ENCODE data around the gene ATPAF2. TPM values are rescaled to one million over a fixed set of nuclear protein-coding genes. Genes with fewer than 3 reads are reported as not detected.

The ATPAF2 gene
- total and polyA plus RNA-seq, 7 donors: 10.3 to 28.8 (median 19.7) TPM

DNA sequence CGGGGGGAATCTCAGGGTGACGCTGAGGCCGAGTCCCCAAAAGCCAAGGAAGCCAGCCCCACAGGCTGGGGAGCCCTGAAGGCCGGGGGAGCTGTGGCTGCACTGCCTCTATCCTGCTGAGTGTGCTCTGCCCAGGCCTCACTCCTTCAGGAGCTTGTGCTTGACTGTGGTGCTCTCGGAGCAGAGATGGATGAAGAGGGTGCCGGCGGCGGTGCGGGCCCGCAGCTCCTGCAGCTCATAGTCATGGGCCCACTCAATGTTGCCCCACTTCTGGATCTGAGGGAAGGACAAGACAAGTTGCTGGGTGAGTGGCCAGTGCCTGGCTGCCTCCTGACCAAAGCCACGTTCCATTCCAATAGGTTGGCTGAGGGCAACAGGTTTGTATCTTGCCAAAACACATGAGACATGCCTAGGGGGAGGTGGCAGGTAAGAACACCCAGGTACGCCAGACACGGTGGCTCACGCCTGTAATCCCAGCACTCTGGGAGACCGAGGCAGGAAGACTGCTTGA is 20.5 kb downstream of the ATPAF2 start:
- TF ChIP-seq CTCF (IDR thresholded peaks at IDR 0.05) (no peak), EP300 (IDR thresholded peaks at IDR 0.05) (no peak), POLR2A (IDR thresholded peaks at IDR 0.05) (no peak), POLR2AphosphoS5 (IDR thresholded peaks at IDR 0.05) (no peak)
- Histone ChIP-seq H3K9me3 (no peaks in the 10 kb centered on the region), H3K36me3 (peaks cover 0 to 24% (median 2%) of the 10 kb centered on the region in 4 donors), H3K4me1 (peaks cover 0 to 9% (median 0%) of the 10 kb centered on the region in 4 donors), H3K27ac (no peak overlapping the region), H3K4me3 (no peak overlapping the region), H3K27me3 (no peaks in the 10 kb centered on the region)
- peak; percentile 40 for DNase-seq
- WGBS, 2 donors: 95 to 96% methylated on average over 15 of the region's 15 CpGs
- intact Hi-C loops (cut with DNase I): no loop called here

- no peak overlapping the region for H3K4me3 ChIP-seq
- no peaks in the 10 kb centered on the region for H3K27me3 ChIP-seq
- DNase-seq: peak; percentile 6
- H3K9me3 ChIP-seq: no peaks in the 10 kb centered on the region
- H3K27ac ChIP-seq: no peak overlapping the region
- H3K36me3 ChIP-seq: peaks cover 0 to 28% (median 2%) of the 10 kb centered on the region in 4 donors
- intact Hi-C loops (cut with DNase I): no loop called here
- WGBS, 2 donors: 75 to 79% methylated on average over 3 of the region's 3 CpGs
- TF ChIP-seq CTCF (IDR thresholded peaks at IDR 0.05): no peak
- TF ChIP-seq EP300 (IDR thresholded peaks at IDR 0.05): no peak
- no peak for TF ChIP-seq POLR2AphosphoS5 (IDR thresholded peaks at IDR 0.05)
- TF ChIP-seq POLR2A (IDR thresholded peaks at IDR 0.05): no peak
- peaks cover 0 to 9% (median 0%) of the 10 kb centered on the region in 4 donors for H3K4me1 ChIP-seq
Measured at GRCh38 chr17:18017958-18018357, 21.0 kb downstream of the ATPAF2 start.

DNA sequence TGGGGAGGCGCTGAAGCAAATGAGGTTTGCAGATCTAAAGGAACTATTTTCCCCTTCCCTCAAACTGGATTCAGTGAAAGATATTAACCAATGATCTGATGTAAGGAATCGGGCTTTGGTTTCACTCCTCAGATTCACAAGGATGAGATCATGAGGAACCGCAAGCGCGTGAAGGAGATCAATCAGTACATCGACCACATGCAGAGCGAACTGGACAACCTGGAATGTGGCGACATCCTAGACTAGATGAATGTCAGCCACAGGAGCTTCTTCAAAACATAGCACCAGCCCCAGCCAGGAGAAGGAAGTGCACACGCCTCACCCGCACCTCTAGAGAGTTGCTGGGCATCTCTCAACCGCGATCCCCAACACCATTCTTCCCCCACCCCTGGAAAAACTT is 22.5 kb downstream of the ATPAF2 start:
- Histone ChIP-seq H3K9me3 (no peaks in the 10 kb centered on the region), H3K27me3 (no peaks in the 10 kb centered on the region), H3K4me3 (no peak overlapping the region), H3K27ac (no peak overlapping the region), H3K4me1 (peaks cover 0 to 9% (median 0%) of the 10 kb centered on the region in 4 donors), H3K36me3 (peaks cover 0 to 24% (median 3%) of the 10 kb centered on the region in 4 donors)
- intact Hi-C loops (cut with DNase I): no loop called here
- no peak for DNase-seq
- WGBS, 2 donors: 95 to 97% methylated on average over 12 of the region's 12 CpGs
- no peak for TF ChIP-seq EP300 (IDR thresholded peaks at IDR 0.05)
- no peak for TF ChIP-seq POLR2AphosphoS5 (IDR thresholded peaks at IDR 0.05)
- TF ChIP-seq CTCF (IDR thresholded peaks at IDR 0.05): no peak
- no peak for TF ChIP-seq POLR2A (IDR thresholded peaks at IDR 0.05)

DNA sequence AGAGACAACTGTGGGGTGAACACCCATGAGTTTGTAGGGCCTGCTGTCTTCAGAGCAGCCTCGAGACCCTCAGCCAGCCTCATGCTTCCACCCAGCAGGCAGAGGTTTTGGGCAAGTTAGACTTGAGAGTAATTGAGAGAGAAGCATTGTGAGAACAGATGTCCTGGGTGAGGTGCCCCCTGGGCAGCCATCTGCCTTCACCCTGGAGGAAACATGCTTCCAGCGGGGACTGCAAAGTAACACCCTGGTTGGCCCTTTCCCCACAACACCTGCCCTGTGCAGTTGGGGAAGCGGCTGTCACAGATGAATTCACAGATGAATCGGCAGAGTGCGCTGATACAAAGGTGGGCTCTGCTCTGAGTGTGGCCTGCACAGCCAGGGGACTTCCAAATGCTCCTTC is 23.4 kb downstream of the ATPAF2 start:
- H3K36me3 ChIP-seq: peaks cover 0 to 16% (median 5%) of the 10 kb centered on the region in 4 donors
- TF ChIP-seq CTCF (IDR thresholded peaks at IDR 0.05): no peak
- TF ChIP-seq POLR2A (IDR thresholded peaks at IDR 0.05): no peak
- no peak for TF ChIP-seq EP300 (IDR thresholded peaks at IDR 0.05)
- no peak for TF ChIP-seq POLR2AphosphoS5 (IDR thresholded peaks at IDR 0.05)
- intact Hi-C loops (cut with DNase I): no loop called here
- H3K4me1 ChIP-seq: peaks cover 0 to 9% (median 0%) of the 10 kb centered on the region in 4 donors
- no peak overlapping the region for H3K27ac ChIP-seq
- H3K9me3 ChIP-seq: no peaks in the 10 kb centered on the region
- no peaks in the 10 kb centered on the region for H3K27me3 ChIP-seq
- WGBS, 2 donors: 92 to 97% methylated on average over 5 of the region's 5 CpGs
- DNase-seq: no peak
- H3K4me3 ChIP-seq: no peak overlapping the region

DNA sequence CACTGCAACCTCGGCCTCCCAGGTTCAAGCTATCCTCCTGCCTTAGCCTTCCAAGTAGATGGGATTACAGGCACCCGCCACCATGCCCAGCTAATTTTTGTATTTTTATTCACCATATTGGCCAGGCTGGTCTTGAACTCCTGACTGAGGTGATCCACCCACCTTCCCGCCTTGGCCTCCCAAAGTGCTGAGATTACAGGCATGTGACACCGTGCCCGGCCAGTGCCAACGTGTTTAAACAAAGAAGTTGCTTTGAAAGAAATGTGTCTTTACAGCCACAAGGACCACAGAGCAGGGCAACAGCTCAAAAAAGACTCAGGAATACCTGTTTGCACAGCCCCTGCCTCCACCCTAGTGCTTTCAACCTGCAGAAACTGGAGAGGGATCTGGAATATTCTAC is 25.0 kb downstream of the ATPAF2 start:
- WGBS, 2 donors: 96 to 97% methylated on average over 6 of the region's 6 CpGs
- DNase-seq: no peak
- intact Hi-C loops (cut with DNase I): no loop called here
- peaks cover 0 to under 1% (median 0%) of the 10 kb centered on the region in 4 donors for H3K4me1 ChIP-seq
- H3K27ac ChIP-seq: no peak overlapping the region
- no peaks in the 10 kb centered on the region for H3K27me3 ChIP-seq
- peaks cover 0 to 13% (median 5%) of the 10 kb centered on the region in 4 donors for H3K36me3 ChIP-seq
- no peaks in the 10 kb centered on the region for H3K9me3 ChIP-seq
- TF ChIP-seq POLR2A (IDR thresholded peaks at IDR 0.05) (no peak), CTCF (IDR thresholded peaks at IDR 0.05) (no peak), EP300 (IDR thresholded peaks at IDR 0.05) (no peak), POLR2AphosphoS5 (IDR thresholded peaks at IDR 0.05) (no peak)
- no peak overlapping the region for H3K4me3 ChIP-seq

Measured in sigmoid colon (tissue), 7 donors.